ENCODE data around the gene CCDC188.

The CCDC188 gene

GRCh38 chr22:20184501-20185165 lies 33.8 kb upstream of the CCDC188 start:
- no peak overlapping the region for H3K4me3 ChIP-seq (ENCODE audit: control insufficient read depth, low read depth, low read length)
- DNase-seq (ENCODE audit: low read depth) = no peak
- TF ChIP-seq, protein P1, sequence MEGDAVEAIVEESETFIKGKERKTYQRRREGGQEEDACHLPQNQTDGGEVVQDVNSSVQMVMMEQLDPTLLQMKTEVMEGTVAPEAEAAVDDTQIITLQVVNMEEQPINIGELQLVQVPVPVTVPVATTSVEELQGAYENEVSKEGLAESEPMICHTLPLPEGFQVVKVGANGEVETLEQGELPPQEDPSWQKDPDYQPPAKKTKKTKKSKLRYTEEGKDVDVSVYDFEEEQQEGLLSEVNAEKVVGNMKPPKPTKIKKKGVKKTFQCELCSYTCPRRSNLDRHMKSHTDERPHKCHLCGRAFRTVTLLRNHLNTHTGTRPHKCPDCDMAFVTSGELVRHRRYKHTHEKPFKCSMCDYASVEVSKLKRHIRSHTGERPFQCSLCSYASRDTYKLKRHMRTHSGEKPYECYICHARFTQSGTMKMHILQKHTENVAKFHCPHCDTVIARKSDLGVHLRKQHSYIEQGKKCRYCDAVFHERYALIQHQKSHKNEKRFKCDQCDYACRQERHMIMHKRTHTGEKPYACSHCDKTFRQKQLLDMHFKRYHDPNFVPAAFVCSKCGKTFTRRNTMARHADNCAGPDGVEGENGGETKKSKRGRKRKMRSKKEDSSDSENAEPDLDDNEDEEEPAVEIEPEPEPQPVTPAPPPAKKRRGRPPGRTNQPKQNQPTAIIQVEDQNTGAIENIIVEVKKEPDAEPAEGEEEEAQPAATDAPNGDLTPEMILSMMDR (IDR thresholded peaks at IDR 0.05; ENCODE audit: control insufficient read depth, insufficient read depth, low read depth, low read length, missing control alignments) = no peak

DNA sequence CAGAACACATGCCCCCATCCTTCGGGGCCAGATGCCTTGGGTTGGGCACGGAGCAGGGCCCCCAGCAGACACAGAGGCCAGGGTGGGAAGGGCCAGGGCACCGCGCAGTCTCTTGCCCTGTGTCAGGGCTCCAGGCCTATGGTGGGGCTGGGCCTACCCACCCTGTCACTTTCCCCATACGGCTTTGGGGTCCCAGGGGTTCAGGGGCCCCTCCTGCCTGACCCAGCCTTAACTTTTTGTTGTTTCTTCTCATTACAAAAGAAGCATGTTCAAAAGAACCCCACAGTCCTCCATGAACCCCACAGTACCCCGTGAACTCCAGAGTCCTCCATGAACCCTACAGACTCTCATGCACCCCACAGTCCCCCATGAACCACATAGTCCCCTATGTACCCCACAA lies 33.0 kb upstream of the CCDC188 start:
- H3K4me3 ChIP-seq (ENCODE audit: control insufficient read depth, low read depth, low read length) = no peak overlapping the region
- DNase-seq (ENCODE audit: low read depth) = no peak
- TF ChIP-seq, protein P1 (IDR thresholded peaks at IDR 0.05; ENCODE audit: control insufficient read depth, insufficient read depth, low read depth, low read length, missing control alignments) = no peak

GRCh38 chr22:20183101-20183500 lies 32.2 kb upstream of the CCDC188 start:
- no peak for DNase-seq (ENCODE audit: low read depth)
- H3K4me3 ChIP-seq (ENCODE audit: control insufficient read depth, low read depth, low read length) = no peak overlapping the region
- TF ChIP-seq, protein P1 (IDR thresholded peaks at IDR 0.05; ENCODE audit: control insufficient read depth, insufficient read depth, low read depth, low read length, missing control alignments) = no peak

- no peak for DNase-seq (ENCODE audit: low read depth)
- no peak overlapping the region for H3K4me3 ChIP-seq (ENCODE audit: control insufficient read depth, low read depth, low read length)
- TF ChIP-seq, protein P1 (IDR thresholded peaks at IDR 0.05; ENCODE audit: control insufficient read depth, insufficient read depth, low read depth, low read length, missing control alignments) = no peak
Measured at GRCh38 chr22:20182365-20182764, 31.5 kb upstream of the CCDC188 start.

DNA sequence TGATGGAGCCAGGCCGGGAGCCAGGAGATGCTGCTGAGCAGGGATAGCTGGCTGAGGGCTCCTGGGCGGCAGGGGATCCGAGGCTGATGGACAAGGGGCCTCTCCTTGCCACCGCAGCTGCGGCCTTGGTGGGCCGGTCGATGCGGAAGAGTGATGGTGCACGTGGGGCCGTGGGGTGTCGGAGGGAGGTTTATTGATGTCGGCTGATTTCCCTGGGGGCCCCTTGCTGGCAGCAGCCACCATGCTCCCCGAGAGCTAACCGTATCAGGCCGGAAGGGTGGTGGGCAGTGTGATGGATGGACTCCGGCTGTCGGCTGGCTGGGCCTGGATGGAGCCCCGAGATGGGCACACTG lies 31.0 kb upstream of the CCDC188 start:
- H3K4me3 ChIP-seq (ENCODE audit: control insufficient read depth, low read depth, low read length) = no peak overlapping the region
- no peak for DNase-seq (ENCODE audit: low read depth)
- TF ChIP-seq, protein P1 (IDR thresholded peaks at IDR 0.05; ENCODE audit: control insufficient read depth, insufficient read depth, low read depth, low read length, missing control alignments) = no peak

DNA sequence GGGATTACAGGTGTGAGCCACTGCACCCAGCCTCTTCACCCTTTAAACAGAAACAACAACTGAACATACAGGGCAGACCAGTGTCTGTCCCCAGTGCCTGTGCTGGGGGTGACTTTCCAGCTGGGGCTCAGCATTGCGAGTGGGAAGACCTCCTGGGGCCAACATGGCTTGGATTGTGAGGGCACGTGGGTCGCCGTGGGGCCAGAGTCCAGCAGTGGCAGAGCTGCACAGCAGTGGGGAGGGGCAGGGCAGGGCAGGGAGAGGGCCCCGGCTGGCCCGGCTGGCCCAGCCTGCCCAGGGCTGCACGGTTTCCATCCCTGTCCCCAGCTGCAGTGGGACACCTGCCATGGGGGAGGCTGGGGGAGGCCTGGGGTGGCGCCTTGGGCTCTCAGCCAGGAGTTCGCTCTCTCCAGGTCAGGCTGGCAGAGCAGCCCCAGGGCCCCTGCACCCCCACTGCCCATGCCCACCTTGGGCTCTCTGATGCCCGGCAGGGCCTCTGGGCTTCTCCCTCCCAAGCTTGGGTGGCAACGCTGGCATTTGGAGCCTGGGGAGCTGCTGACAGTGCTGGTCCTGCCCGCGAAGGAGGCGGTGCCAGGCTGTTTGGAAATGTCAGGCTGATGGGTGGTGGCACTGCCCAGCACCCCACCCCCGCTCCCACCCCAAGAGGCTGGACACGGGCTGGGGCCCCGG lies 30.5 kb upstream of the CCDC188 start:
- TF ChIP-seq, protein P1 (IDR thresholded peaks at IDR 0.05; ENCODE audit: control insufficient read depth, insufficient read depth, low read depth, low read length, missing control alignments) = no peak
- H3K4me3 ChIP-seq (ENCODE audit: control insufficient read depth, low read depth, low read length) = no peak overlapping the region
- no peak for DNase-seq (ENCODE audit: low read depth)
